GM20000 (cell line): ENCODE data around the gene PAWR.
A peak's percentile ranks its signal among the peaks of the same experiment; 100 is the strongest.
"Not testable (repeated sequence)": the region's sequence is repeated elsewhere in the genome, so short reads cannot be mapped to it uniquely, and the experiment has no call there.

ENCODE experiments used
- DNase-seq: peaks from one replicate; pipeline ENCODE4 v3.0.0; 2012; ENCODE audit warnings: low spot score
- CTCF ChIP-seq: IDR thresholded peaks from 2 replicates; pipeline ENCODE4 v1.5.1; 2012; ENCODE audit warnings: mild to moderate bottlenecking, control low read depth; ENCODE audit errors: extremely low read depth, missing control alignments

PAWR gene

DNA sequence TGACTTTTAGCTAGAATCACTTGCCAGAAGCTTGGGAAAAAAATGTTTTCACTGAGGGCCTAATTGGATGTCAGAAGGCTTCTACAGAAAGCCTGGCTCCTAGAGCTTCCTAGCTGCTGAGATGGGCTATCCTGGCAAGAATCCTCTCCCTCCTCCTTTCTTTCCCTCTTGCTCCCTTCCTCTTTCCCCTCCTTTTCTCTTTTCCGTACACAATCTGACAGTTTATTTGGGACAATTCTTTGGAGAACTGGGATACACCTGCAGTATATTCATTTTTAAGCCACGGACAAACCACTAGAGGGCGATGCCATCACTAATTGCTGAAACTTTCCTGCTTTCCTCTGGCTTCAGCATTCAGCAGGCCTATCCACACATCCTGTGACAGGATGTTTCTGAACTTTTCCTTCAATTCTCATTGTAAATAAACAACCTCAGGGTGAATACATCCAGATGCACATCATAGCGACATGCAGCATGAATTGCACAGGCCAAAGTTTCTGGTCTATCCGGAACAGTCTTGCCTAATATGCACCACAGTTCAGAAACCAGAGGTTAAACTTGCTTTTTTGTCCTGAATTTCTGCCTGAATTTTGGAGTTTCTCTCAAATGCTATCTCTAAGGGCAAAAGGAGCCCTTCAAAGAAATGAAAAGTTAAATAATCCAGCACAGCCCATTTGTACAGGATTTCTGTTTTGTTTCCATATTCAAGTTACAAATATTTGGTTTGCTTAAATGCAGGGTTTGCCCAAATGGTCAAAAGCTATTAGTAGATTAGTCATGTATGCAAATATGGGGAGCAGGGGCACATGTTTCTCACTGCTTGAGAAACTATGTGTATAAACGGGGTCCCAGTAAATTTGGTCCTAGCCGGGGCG is 142.8 kb downstream of the PAWR start:
- DNase-seq = peak; percentile 61
- peak; percentile 54 for TF ChIP-seq CTCF

- DNase-seq = no peak
- no peak for TF ChIP-seq CTCF
These were observed 143.6 kb downstream of the PAWR start for GRCh38 chr12:79547044-79547734.

DNA sequence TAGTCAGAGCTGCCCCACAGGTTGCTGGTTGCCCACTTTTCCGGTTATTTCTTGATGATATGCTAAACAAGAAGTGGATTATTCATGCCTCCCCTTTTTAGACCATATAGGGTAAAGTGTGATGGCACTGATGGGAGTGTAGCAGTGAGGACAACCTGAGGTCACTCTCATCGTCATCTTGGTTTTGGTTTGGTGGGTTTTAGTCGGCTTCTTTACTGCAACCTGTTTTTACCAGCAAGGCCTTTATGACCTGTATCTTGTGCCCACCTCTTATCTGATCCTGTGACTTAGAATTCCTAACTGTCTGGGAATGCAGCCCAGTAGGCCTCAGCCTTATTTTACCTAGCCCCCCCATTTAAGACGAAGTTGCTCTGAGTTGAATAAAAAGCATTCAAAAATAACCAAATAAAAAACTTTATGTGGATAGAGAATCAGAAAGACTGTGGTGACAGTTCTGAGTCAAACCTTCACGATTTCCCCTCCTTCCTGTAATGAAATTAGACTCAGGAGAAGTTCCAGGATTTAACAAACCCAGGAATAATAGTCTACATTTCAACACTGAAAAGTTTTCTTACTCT is 144.2 kb downstream of the PAWR start:
- DNase-seq = no peak
- no peak for TF ChIP-seq CTCF

- not testable (repeated sequence) for DNase-seq
These were observed 146.3 kb downstream of the PAWR start for GRCh38 chr12:79544439-79544838.

DNA sequence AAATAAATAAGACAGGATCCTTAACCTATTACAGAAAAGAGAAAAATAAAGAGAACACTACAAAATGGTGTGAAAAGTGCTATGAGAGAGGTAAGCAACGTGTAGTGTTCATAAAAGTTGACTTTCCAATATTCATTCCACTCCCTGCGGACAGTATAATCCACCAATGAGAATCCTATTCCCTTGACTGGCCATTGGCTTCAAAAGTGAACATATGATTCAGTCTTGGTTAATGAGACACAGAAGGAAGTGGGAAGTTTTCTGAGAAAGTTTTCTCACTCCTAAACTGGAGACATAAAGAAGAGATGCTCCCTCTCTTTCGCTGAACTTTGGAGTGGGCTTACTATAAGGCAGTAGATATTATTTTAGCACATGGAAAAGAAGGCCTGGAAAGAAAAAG is 153.1 kb downstream of the PAWR start:
- DNase-seq = no peak
- no peak for TF ChIP-seq CTCF

DNA sequence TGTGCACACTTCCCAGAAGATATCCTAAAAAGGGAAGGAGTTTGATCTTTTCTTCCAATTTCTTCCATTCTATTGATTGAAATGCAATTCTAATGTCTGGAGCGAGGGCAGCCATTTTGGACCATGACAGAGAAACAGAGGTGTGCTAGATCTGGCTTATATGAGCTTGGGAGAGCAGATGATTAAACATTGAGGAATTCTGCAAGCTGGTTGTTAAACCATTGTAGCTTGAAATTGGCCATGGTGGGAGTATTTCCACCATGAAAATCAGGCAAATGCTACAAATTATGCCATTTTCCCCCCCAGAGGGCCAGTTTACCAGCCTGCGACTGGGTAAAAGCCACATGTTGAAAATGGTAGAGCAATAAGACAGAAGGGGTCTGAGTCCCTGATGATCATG is 155.0 kb downstream of the PAWR start:
- DNase-seq = no peak
- no peak for TF ChIP-seq CTCF
